ENCODE measurements around the gene GDF9. TPM values are rescaled to one million over a fixed set of nuclear protein-coding genes. Genes with fewer than 3 reads are reported as not detected.

GDF9 gene
- total and polyA plus RNA-seq, 3 experiments from 2014 or later: 0.29 to 0.68 TPM; not detected in 1

GRCh38 chr5:132898094-132898493, 31.8 kb upstream of the GDF9 start:
- Mint-ChIP-seq H3K36me3 (peaks cover 14 to 82% (median 30%) of the 10 kb centered on the region in 3 donors), H3K9me3 (no peaks in the 10 kb centered on the region), H3K4me1 (peaks cover 0 to 20% (median 2%) of the 10 kb centered on the region in 3 donors), H3K27ac (no peak overlapping the region), H3K27me3 (no peaks in the 10 kb centered on the region), H3K4me3 (no peak overlapping the region)
- no peak for DNase-seq
- Histone ChIP-seq H3K27ac (ENCODE audit: low read depth, low read length) (no peak overlapping the region), H3K27me3 (ENCODE audit: insufficient read depth, low read length, poor library complexity, severe bottlenecking) (no peaks in the 10 kb centered on the region), H3K36me3 (ENCODE audit: insufficient read depth, low read length) (peaks cover 34% of the 10 kb centered on the region), H3K9me3 (ENCODE audit: low read length) (no peaks in the 10 kb centered on the region), H3K4me1 (ENCODE audit: insufficient read depth, low read length) (no peaks in the 10 kb centered on the region), H3K4me3 (ENCODE audit: low read length) (no peak overlapping the region)
- POLR2A ChIA-PET: no interaction called here
- CTCF ChIA-PET: no interaction called here

DNA sequence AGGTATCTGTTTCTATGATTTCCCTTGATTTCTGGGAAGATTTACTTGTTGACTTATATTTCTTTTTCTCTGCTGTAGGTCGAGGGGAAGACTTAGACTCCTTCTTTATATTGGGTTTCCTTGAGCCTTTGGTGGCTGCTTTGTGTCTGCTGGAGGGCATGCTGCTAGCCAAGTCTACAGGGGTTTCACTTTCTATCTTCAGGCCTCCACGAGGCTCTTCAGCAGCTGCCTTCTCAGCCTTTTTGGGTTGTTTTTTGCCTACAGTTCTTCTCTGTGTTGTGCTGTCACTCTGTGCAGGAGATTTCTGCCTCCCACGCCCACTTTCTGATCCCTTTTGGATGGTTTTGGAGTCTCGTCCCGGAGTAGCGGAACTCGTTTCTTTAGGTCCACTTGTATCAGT, 30.4 kb upstream of the GDF9 start:
- CTCF ChIA-PET: no interaction called here
- H3K36me3 ChIP-seq (ENCODE audit: insufficient read depth, low read length): peaks cover 46% of the 10 kb centered on the region

DNA sequence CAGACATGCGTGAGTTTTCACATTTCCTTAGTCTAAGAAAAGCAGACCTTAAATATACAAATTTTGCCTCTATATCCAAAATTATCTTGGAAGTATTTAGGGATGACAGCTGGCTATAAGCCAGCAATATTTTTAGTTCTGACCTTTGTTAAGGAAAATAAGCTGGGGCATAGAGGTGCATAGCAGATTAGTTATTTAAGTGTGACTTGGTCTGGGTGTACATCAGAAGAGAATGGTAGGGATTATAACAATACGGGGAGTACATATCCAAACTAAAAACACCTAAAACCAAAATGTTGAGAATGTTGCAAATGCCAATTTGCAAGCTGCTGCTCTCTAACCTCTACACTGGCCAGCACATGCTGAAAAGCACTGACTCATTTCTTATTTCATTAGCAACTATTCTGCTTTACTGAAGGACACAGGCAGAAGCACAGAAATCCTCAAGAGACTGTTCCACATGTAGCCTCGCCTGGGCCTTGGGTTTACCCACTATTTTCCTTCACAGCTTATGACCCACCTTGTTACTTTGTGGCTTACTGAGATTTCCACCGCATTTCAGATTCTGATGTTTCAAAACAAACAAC, 29.5 kb upstream of the GDF9 start:
- Mint-ChIP-seq H3K27ac (peak overlapping the region in 5 of 8 donors; percentile 17 to 48 (median 44)), H3K36me3 (peaks cover 18 to 84% (median 26%) of the 10 kb centered on the region in 3 donors), H3K9me3 (no peaks in the 10 kb centered on the region), H3K4me1 (peaks cover 0 to 20% (median 2%) of the 10 kb centered on the region in 3 donors), H3K4me3 (no peak overlapping the region), H3K27me3 (no peaks in the 10 kb centered on the region)
- H3K27ac ChIP-seq (ENCODE audit: low read depth, low read length): no peak overlapping the region
- H3K36me3 ChIP-seq (ENCODE audit: insufficient read depth, low read length): peaks cover 47% of the 10 kb centered on the region
- no peak for DNase-seq
- ChIA-PET CTCF (no interaction called here), POLR2A (interaction anchor here (0.6 kb wide), 1 partner anchor 75 kb away, joined by 6 read pairs; no protein-coding TSS in a partner anchor)
- H3K27me3 ChIP-seq (ENCODE audit: insufficient read depth, low read length, poor library complexity, severe bottlenecking): no peaks in the 10 kb centered on the region
- no peaks in the 10 kb centered on the region for H3K4me1 ChIP-seq (ENCODE audit: insufficient read depth, low read length)
- H3K9me3 ChIP-seq (ENCODE audit: low read length): no peaks in the 10 kb centered on the region
- no peak overlapping the region for H3K4me3 ChIP-seq (ENCODE audit: low read length)

More for the DNA sequence above, 30.4 kb upstream of the GDF9 start:
- no peak overlapping the region for H3K4me3 Mint-ChIP-seq
- Histone ChIP-seq H3K27me3 (ENCODE audit: insufficient read depth, low read length, poor library complexity, severe bottlenecking) (no peaks in the 10 kb centered on the region), H3K27ac (ENCODE audit: low read depth, low read length) (no peak overlapping the region), H3K4me1 (ENCODE audit: insufficient read depth, low read length) (no peaks in the 10 kb centered on the region), H3K4me3 (ENCODE audit: low read length) (no peak overlapping the region), H3K9me3 (ENCODE audit: low read length) (no peaks in the 10 kb centered on the region)
- POLR2A ChIA-PET: no interaction called here
- peak overlapping the region in 4 of 8 donors; percentile 39 to 88 (median 70) for H3K27ac Mint-ChIP-seq
- no peaks in the 10 kb centered on the region for H3K27me3 Mint-ChIP-seq
- H3K9me3 Mint-ChIP-seq: no peaks in the 10 kb centered on the region
- no peak for DNase-seq
- peaks cover 18 to 87% (median 30%) of the 10 kb centered on the region in 3 donors for H3K36me3 Mint-ChIP-seq
- peaks cover 0 to 20% (median 2%) of the 10 kb centered on the region in 3 donors for H3K4me1 Mint-ChIP-seq

DNA sequence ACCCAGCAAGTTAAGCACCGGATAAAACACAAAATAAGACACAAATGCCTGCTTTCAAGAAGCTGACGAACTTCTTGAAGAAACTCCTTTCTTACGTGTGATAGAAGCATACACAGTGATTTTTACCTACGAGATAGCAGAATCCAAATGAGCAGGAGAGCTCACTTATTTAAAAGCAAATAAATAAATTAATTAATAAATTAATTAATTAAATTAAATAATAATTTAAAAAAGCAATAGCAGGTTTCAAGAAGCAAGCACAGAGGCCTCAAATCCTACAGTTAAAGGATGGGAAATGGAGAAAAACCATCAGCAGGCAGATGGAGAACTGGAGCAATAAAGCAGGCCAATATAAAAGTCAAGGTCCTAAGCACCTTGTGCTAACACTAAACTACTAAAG, 24.5 kb upstream of the GDF9 start:
- Mint-ChIP-seq H3K36me3 (peaks cover 9 to 82% (median 19%) of the 10 kb centered on the region in 3 donors), H3K27ac (no peak overlapping the region), H3K27me3 (no peaks in the 10 kb centered on the region), H3K4me3 (no peak overlapping the region), H3K9me3 (no peaks in the 10 kb centered on the region), H3K4me1 (peaks cover 0 to 6% (median 2%) of the 10 kb centered on the region in 3 donors)
- no peak for DNase-seq
- Histone ChIP-seq H3K36me3 (ENCODE audit: insufficient read depth, low read length) (peaks cover 54% of the 10 kb centered on the region), H3K27me3 (ENCODE audit: insufficient read depth, low read length, poor library complexity, severe bottlenecking) (no peaks in the 10 kb centered on the region), H3K4me1 (ENCODE audit: insufficient read depth, low read length) (no peaks in the 10 kb centered on the region), H3K4me3 (ENCODE audit: low read length) (no peak overlapping the region), H3K27ac (ENCODE audit: low read depth, low read length) (no peak overlapping the region), H3K9me3 (ENCODE audit: low read length) (no peaks in the 10 kb centered on the region)
- CTCF ChIA-PET: interaction anchor here (0.5 to 2.2 kb wide), 3 partner anchors 16 to 94 kb away, joined by 3 to 8 read pairs (median 3); partner anchors contain the start of gene SHROOM1
- POLR2A ChIA-PET: no interaction called here

GRCh38 chr5:132889501-132889900, 23.2 kb upstream of the GDF9 start:
- CTCF ChIA-PET: interaction anchor here (2.2 kb wide), 1 partner anchor 60 kb away, joined by 8 read pairs; the partner anchor contains the start of gene SHROOM1
- peaks cover 46% of the 10 kb centered on the region for H3K36me3 ChIP-seq (ENCODE audit: insufficient read depth, low read length)
- no peak for DNase-seq
- peaks cover 8 to 82% (median 14%) of the 10 kb centered on the region in 3 donors for H3K36me3 Mint-ChIP-seq
- no peaks in the 10 kb centered on the region for H3K27me3 Mint-ChIP-seq
- POLR2A ChIA-PET: no interaction called here
- no peaks in the 10 kb centered on the region for H3K4me1 ChIP-seq (ENCODE audit: insufficient read depth, low read length)
- H3K9me3 Mint-ChIP-seq: no peaks in the 10 kb centered on the region
- H3K4me3 ChIP-seq (ENCODE audit: low read length): no peak overlapping the region
- no peaks in the 10 kb centered on the region for H3K27me3 ChIP-seq (ENCODE audit: insufficient read depth, low read length, poor library complexity, severe bottlenecking)
- H3K4me3 Mint-ChIP-seq: no peak overlapping the region
- peak overlapping the region in 1 of 8 donors; percentile 11 for H3K27ac Mint-ChIP-seq
- H3K4me1 Mint-ChIP-seq: no peaks in the 10 kb centered on the region
- H3K27ac ChIP-seq (ENCODE audit: low read depth, low read length): no peak overlapping the region
- no peaks in the 10 kb centered on the region for H3K9me3 ChIP-seq (ENCODE audit: low read length)

DNA sequence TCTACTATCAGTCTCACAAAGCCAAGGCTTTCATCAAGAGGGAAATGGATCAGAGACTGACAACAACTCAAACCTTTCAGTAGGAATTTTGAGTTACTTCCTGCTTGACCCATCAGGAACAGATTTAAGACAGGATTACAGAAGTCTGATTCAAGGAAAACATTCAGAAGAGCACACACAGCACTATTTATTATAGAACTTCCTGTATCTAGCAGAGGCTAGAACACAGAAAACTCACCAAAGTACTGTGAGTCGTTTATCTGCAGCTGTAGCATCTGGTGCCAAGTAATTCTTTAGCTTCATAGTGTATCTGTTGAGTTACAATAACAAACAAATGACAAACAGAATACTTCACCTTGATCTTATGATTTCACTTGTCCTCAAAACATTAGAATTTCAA, 21.0 kb upstream of the GDF9 start:
- H3K9me3 ChIP-seq (ENCODE audit: low read length): no peaks in the 10 kb centered on the region
- ChIA-PET CTCF (no interaction called here), POLR2A (no interaction called here)
- H3K4me3 ChIP-seq (ENCODE audit: low read length): no peak overlapping the region
- DNase-seq: no peak
- no peak overlapping the region for H3K27ac ChIP-seq (ENCODE audit: low read depth, low read length)
- H3K36me3 ChIP-seq (ENCODE audit: insufficient read depth, low read length): peaks cover 34% of the 10 kb centered on the region
- Mint-ChIP-seq H3K36me3 (peaks cover 7 to 82% (median 13%) of the 10 kb centered on the region in 3 donors), H3K4me3 (no peak overlapping the region), H3K4me1 (peaks cover 0 to 4% (median 2%) of the 10 kb centered on the region in 3 donors), H3K27me3 (no peaks in the 10 kb centered on the region), H3K9me3 (no peaks in the 10 kb centered on the region), H3K27ac (peak overlapping the region in 3 of 8 donors; percentile 7 to 52 (median 44))
- H3K27me3 ChIP-seq (ENCODE audit: insufficient read depth, low read length, poor library complexity, severe bottlenecking): no peaks in the 10 kb centered on the region
- H3K4me1 ChIP-seq (ENCODE audit: insufficient read depth, low read length): no peaks in the 10 kb centered on the region

GRCh38 chr5:132886064-132886823, 20.0 kb upstream of the GDF9 start:
- peak overlapping the region in 2 of 8 donors; percentile 22 to 38 for H3K27ac Mint-ChIP-seq
- H3K36me3 ChIP-seq (ENCODE audit: insufficient read depth, low read length): peaks cover 27% of the 10 kb centered on the region
- H3K27ac ChIP-seq (ENCODE audit: low read depth, low read length): no peak overlapping the region
- peaks cover 3 to 81% (median 12%) of the 10 kb centered on the region in 3 donors for H3K36me3 Mint-ChIP-seq
- DNase-seq: no peak
- no peaks in the 10 kb centered on the region for H3K9me3 ChIP-seq (ENCODE audit: low read length)
- H3K9me3 Mint-ChIP-seq: no peaks in the 10 kb centered on the region
- H3K27me3 ChIP-seq (ENCODE audit: insufficient read depth, low read length, poor library complexity, severe bottlenecking): no peaks in the 10 kb centered on the region
- no peak overlapping the region for H3K4me3 Mint-ChIP-seq
- POLR2A ChIA-PET: no interaction called here
- H3K4me3 ChIP-seq (ENCODE audit: low read length): no peak overlapping the region
- CTCF ChIA-PET: interaction anchor here (1.1 kb wide), 1 partner anchor 57 kb away, joined by 6 read pairs; the partner anchor contains the start of gene SHROOM1
- H3K27me3 Mint-ChIP-seq: no peaks in the 10 kb centered on the region
- no peaks in the 10 kb centered on the region for H3K4me1 ChIP-seq (ENCODE audit: insufficient read depth, low read length)
- peaks cover 0 to 4% (median 2%) of the 10 kb centered on the region in 3 donors for H3K4me1 Mint-ChIP-seq

GRCh38 chr5:132884548-132884947, 18.3 kb upstream of the GDF9 start:
- Histone ChIP-seq H3K4me3 (ENCODE audit: low read length) (no peak overlapping the region), H3K4me1 (ENCODE audit: insufficient read depth, low read length) (no peaks in the 10 kb centered on the region), H3K27me3 (ENCODE audit: insufficient read depth, low read length, poor library complexity, severe bottlenecking) (no peaks in the 10 kb centered on the region), H3K36me3 (ENCODE audit: insufficient read depth, low read length) (peaks cover 40% of the 10 kb centered on the region), H3K9me3 (ENCODE audit: low read length) (no peaks in the 10 kb centered on the region), H3K27ac (ENCODE audit: low read depth, low read length) (no peak overlapping the region)
- DNase-seq: no peak
- H3K4me1 Mint-ChIP-seq: peaks cover 0 to 4% (median 2%) of the 10 kb centered on the region in 3 donors
- ChIA-PET CTCF (no interaction called here), POLR2A (no interaction called here)
- peak overlapping the region in 2 of 8 donors; percentile 36 to 65 for H3K27ac Mint-ChIP-seq
- H3K9me3 Mint-ChIP-seq: no peaks in the 10 kb centered on the region
- no peak overlapping the region for H3K4me3 Mint-ChIP-seq
- H3K27me3 Mint-ChIP-seq: no peaks in the 10 kb centered on the region
- H3K36me3 Mint-ChIP-seq: peaks cover 3 to 83% (median 15%) of the 10 kb centered on the region in 3 donors
